Suprapubic skin (tissue), 4 donors: ENCODE results near the gene RPS15A. TPM values are rescaled to one million over a fixed set of nuclear protein-coding genes. Genes with fewer than 3 reads are reported as not detected.
A peak's percentile ranks its signal among the peaks of the same experiment; 100 is the strongest.
"Not testable (repeated sequence)": the region's sequence is repeated elsewhere in the genome, so short reads cannot be mapped to it uniquely, and the experiment has no call there.

Experiments used
- DNase-seq, 2 donors: peaks; one replicate each; pipeline ENCODE4 v3.0.0-alpha.2; 2019; ENCODE audit warnings: low spot score in 2 of 2
- H3K27ac ChIP-seq: fragments of 200-600 bp; sonication (generic); one replicate; pipeline ENCODE4 v1.5.1; 2019
- H3K27me3 ChIP-seq: fragments of 200-600 bp; sonication (generic); one replicate; pipeline ENCODE4 v1.5.1; 2019
- H3K36me3 ChIP-seq: fragments of 200-600 bp; sonication (generic); one replicate; pipeline ENCODE4 v1.5.1; 2019
- H3K4me1 ChIP-seq: fragments of 200-600 bp; sonication (generic); one replicate; pipeline ENCODE4 v1.5.1; 2019
- H3K4me3 ChIP-seq: fragments of 200-600 bp; sonication (generic); one replicate; pipeline ENCODE4 v1.5.1; 2019; ENCODE audit warnings: mild to moderate bottlenecking
- H3K9me3 ChIP-seq: fragments of 200-600 bp; sonication (generic); one replicate; pipeline ENCODE4 v1.5.1; 2019
- CTCF ChIP-seq, 2 donors: fragments of 200-600 bp in 1 of 2; fragments of 450-650 bp in 1 of 2; sonication (generic) in 1 of 2; IDR thresholded peaks; one replicate each; pipeline ENCODE4 v1.5.1; 2016 to 2019; ENCODE audit warnings: antibody characterized with exemption in 2 of 2, mild to moderate bottlenecking in 1 of 2, moderate library complexity in 1 of 2
- WGBS: methylation state at CpG from one replicate; pipeline ENCODE4 v1.1.5; 2018; 5-methylcytosine and 5-hydroxymethylcytosine counted together
- total RNA-seq, 4 donors: library from RNA; depleted of rRNA; stranded (reverse); fragments of >200 nt; gene quantifications; one replicate each; pipeline ENCODE4 v1.1.0, GENCODE V29; 2016

The RPS15A gene
- total RNA-seq, 4 donors from 2014 or later = 871 to 2,360 (median 1,711) TPM

DNA sequence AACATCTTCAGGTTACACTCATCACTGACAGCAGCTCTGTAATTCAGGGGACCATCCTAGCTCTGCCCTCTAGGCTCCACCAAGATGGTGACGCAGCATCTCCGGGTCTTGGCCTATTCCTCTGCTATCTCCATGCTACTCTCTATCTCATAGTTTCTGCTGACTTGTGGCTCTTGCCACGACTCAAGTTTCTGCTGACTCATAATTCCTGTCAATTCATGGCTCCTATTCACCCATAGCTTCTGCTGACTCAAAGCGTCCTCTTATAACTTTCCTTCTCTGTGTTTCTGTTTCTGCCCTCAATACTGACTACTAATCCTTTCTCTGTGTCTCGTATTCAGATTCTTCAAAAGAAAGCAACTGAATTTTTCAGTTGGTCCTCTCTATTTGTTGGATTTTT, 27.4 kb downstream of the RPS15A start:
- not testable (repeated sequence) for H3K4me3 ChIP-seq, H3K27ac ChIP-seq, DNase-seq, H3K4me1 ChIP-seq, H3K36me3 ChIP-seq, H3K27me3 ChIP-seq, H3K9me3 ChIP-seq
- WGBS = 40% methylated on average over 3 of the region's 5 CpGs

DNA sequence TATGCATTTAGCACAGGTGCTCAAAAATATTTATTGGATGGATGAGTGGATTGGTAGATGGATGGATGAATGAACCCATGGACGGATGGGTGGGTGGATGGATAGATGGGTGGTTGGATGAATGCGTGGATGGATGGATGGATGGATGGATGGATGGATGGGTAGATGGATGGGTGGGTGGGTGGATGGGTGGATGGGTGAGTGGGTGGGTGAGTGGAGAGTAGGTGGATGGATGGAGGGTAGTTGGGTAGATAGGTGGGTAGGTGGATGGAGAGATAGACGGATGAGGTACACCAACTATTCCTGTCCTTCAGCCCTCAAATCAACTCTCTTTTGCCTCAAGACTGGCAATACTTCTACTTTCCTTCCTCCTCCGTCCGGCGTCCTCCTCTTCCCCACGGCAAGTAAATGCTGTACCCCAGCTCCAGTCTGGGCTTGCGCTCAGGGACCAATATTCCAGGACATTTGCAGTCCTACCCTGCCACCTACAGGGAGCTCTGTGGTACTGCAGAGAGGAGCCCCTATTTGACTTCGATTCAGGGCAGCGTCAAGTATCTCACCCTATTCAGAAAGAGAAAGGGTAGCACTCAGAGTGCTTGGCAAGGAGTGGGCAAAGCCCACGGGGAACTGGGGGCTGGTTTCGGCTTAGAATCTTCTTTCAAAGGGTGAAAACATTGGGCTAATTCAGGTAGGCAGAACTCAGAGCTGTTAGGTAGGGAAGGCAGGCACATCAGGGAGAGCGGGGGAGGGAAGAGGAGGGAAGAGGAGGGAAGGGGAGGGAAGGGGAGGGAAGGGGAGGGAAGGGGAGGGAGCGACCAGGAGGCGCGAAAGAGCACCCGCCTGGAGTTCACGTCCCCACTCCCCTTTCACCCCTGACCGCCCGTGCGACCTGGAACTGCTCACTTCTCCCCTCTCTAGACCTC, 30.3 kb downstream of the RPS15A start:
- DNase-seq = not testable (repeated sequence)

DNA sequence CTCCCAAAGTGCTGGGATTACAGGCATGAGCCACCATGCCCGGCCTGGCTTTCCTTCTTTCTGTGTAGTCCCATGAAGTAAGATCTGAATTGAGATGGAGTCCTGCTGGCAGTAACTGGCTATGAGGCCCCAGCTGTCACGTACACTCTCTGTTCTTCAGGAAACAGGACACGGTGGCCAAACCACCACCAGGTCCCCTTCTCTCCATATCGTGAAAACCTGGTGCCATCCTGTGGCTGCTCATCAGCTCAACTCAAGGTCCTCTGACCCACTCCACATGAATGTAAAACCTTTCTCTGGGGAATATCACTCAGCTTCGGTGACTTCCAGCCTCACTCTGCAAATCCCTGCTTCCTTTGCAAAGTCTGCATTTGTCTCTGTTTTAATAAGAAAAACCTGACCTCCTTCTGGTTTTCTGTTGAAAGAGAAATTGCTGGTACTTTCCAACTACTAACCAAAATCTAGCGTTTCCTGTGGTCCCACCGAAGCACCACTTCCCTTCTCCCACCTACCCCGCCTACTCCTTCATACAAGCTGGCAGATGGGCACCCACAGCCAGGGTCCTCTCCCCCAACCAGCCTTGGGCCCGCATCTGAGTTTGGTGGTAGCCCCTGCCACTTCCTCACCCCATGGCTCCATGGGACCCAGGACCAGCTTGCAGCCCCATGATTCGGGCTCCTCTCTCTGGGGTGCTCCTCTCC, 32.0 kb downstream of the RPS15A start:
- WGBS = no CpG with 5 or more reads among the region's 10 CpGs
- not testable (repeated sequence) for DNase-seq

More for the DNA sequence above, 30.3 kb downstream of the RPS15A start:
- H3K27me3 ChIP-seq, H3K4me1 ChIP-seq, H3K4me3 ChIP-seq, H3K9me3 ChIP-seq, H3K27ac ChIP-seq, H3K36me3 ChIP-seq: not testable (repeated sequence)
- 27% methylated on average over 18 of the region's 21 CpGs for WGBS
- TF ChIP-seq CTCF (IDR thresholded peaks at IDR 0.05) = peak; percentile 32 to 64

DNA sequence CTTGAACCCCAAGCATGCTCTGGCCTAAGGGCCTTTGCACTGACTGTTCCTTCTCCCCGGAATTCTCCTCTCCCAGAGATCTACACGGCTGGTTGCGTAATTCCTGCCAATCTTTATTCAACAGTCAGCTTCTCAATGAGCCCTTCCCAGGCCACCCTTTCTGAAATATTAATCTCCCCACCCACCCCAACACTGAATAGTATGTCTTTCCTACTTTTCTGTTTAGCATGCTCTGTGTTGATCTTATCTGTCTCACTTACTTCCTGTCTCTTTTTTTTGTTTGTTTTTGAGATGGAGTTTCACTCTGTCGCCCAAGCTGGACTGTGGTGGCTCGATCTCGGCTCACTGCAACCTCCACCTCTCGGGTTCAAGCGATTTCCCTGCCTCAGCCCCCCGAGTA, 33.5 kb downstream of the RPS15A start:
- H3K27me3 ChIP-seq, DNase-seq, H3K9me3 ChIP-seq, H3K36me3 ChIP-seq, H3K4me3 ChIP-seq, H3K4me1 ChIP-seq, H3K27ac ChIP-seq: not testable (repeated sequence)
- 77% methylated on average over 9 of the region's 9 CpGs for WGBS

More for the DNA sequence above, 32.0 kb downstream of the RPS15A start:
- not testable (repeated sequence) for H3K9me3 ChIP-seq, H3K36me3 ChIP-seq, H3K27ac ChIP-seq, H3K27me3 ChIP-seq, H3K4me1 ChIP-seq, H3K4me3 ChIP-seq

DNA sequence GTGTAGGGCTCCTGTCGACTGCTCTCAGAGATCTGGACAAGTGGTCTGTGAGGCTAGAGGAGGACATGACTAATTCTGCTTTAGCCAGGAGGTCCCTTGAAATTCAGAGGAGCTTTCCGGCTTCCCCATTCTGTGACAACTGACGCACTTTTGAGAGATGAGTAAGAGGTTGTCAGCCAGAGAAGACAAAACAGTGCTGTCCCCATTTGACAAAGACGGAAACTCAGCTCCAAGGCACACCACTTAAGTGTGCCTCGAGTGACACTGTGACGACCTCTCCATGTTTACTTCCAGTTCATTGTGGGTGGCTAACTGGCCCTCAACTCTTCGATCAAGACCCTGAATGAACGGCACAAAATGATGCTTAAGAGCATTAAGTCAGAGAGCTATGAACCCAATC, 47.3 kb downstream of the RPS15A start:
- not testable (repeated sequence) for H3K27me3 ChIP-seq, H3K4me3 ChIP-seq, H3K9me3 ChIP-seq, H3K4me1 ChIP-seq, H3K36me3 ChIP-seq, H3K27ac ChIP-seq, DNase-seq
- no CpG with 5 or more reads among the region's 8 CpGs for WGBS

- WGBS = no CpG with 5 or more reads among the region's 3 CpGs
- H3K9me3 ChIP-seq, H3K4me3 ChIP-seq, H3K4me1 ChIP-seq, H3K27me3 ChIP-seq, H3K27ac ChIP-seq, H3K36me3 ChIP-seq, DNase-seq: not testable (repeated sequence)
These were observed 50.1 kb downstream of the RPS15A start for GRCh38 chr16:18740027-18740426.

GRCh38 chr16:18738768-18739167, 51.4 kb downstream of the RPS15A start:
- 80% methylated on average over 4 of the region's 4 CpGs for WGBS

GRCh38 chr16:18734279-18734678, 55.9 kb downstream of the RPS15A start:
- not testable (repeated sequence) for H3K27ac ChIP-seq, H3K27me3 ChIP-seq, H3K36me3 ChIP-seq, H3K4me3 ChIP-seq, DNase-seq, H3K9me3 ChIP-seq, H3K4me1 ChIP-seq
- WGBS = 87% methylated on average over 19 of the region's 27 CpGs

More at GRCh38 chr16:18738768-18739167, 51.4 kb downstream of the RPS15A start:
- not testable (repeated sequence) for H3K27ac ChIP-seq, H3K4me1 ChIP-seq, DNase-seq, H3K4me3 ChIP-seq, H3K27me3 ChIP-seq, H3K36me3 ChIP-seq, H3K9me3 ChIP-seq

Other genes starting within 250 kb of the RPS15A start
- 10 to 100 TPM; 48.3 to 66.5 (median 58.8) TPM for gene NOMO2, start 228.2 kb downstream of the RPS15A start, total RNA-seq
- gene ARL6IP1, start 11.2 kb upstream of the RPS15A start, total RNA-seq = 100 to 1,000 TPM in 3 of 4 donors, 10 to 100 TPM in 1; 94.1 to 165 (median 124) TPM
- gene SMG1, start 136.1 kb upstream of the RPS15A start, total RNA-seq = 100 to 1,000 TPM; 132 to 446 (median 158) TPM
- 1 to 10 TPM in 2 of 4 donors, under 1 TPM in 2; 0.52 to 2.7 (median 1.6) TPM for gene TMC7, start 193.6 kb upstream of the RPS15A start, total RNA-seq